Nephron (organoid): Measurements from ENCODE around the gene REPS1.

Source experiments
- H3K27ac Mint-ChIP-seq, 3 experiments: 2 replicates each; pipeline ENCODE4 v1.8.0; 2020; ENCODE audit warnings: mixed read lengths in 3 of 3, mild to moderate bottlenecking in 2 of 3, moderate library complexity in 1 of 3
- H3K27me3 Mint-ChIP-seq: 2 replicates; pipeline ENCODE4 v1.8.0; 2021; ENCODE audit warnings: low read depth, mild to moderate bottlenecking, moderate library complexity, mixed read lengths
- H3K36me3 Mint-ChIP-seq: 2 replicates; pipeline ENCODE4 v1.8.0; 2020; ENCODE audit warnings: low read depth, mixed read lengths
- H3K4me1 Mint-ChIP-seq: 2 replicates; pipeline ENCODE4 v1.8.0; 2020; ENCODE audit warnings: mixed read lengths
- H3K4me3 Mint-ChIP-seq, 3 experiments: 2 replicates each; pipeline ENCODE4 v1.8.0; 2020; ENCODE audit warnings: mild to moderate bottlenecking in 3 of 3, mixed read lengths in 3 of 3, moderate library complexity in 2 of 3
- H3K9me3 Mint-ChIP-seq: 2 replicates; pipeline ENCODE4 v1.8.0; 2020; ENCODE audit warnings: mixed read lengths
- CTCF ChIP-seq, 3 experiments: fragments of 200-600 bp; sonication (generic); IDR thresholded peaks; one replicate each; pipeline ENCODE4 v1.5.0; 2021; ENCODE audit warnings: antibody characterized with exemption in 3 of 3; ENCODE audit not compliant: unreplicated experiment in 3 of 3

The REPS1 gene

GRCh38 chr6:138963119-138963518 is 24.9 kb downstream of the REPS1 start:
- no peak for TF ChIP-seq CTCF (IDR thresholded peaks at IDR 0.05; ENCODE audit: unreplicated experiment in 3 of 3)
- Mint-ChIP-seq H3K27me3 (no peaks in the 10 kb centered on the region), H3K4me1 (peaks cover 5% of the 10 kb centered on the region), H3K27ac (no peak overlapping the region), H3K9me3 (no peaks in the 10 kb centered on the region), H3K4me3 (no peak overlapping the region), H3K36me3 (no peaks in the 10 kb centered on the region)

GRCh38 chr6:138959521-138959920 is 28.5 kb downstream of the REPS1 start:
- Mint-ChIP-seq H3K9me3 (no peaks in the 10 kb centered on the region), H3K27ac (no peak overlapping the region), H3K4me3 (no peak overlapping the region), H3K36me3 (no peaks in the 10 kb centered on the region), H3K4me1 (peaks cover 10% of the 10 kb centered on the region), H3K27me3 (no peaks in the 10 kb centered on the region)
- TF ChIP-seq CTCF (IDR thresholded peaks at IDR 0.05; ENCODE audit: unreplicated experiment in 3 of 3) = no peak

GRCh38 chr6:138958595-138958994 is 29.5 kb downstream of the REPS1 start:
- Mint-ChIP-seq H3K27me3 (no peaks in the 10 kb centered on the region), H3K4me3 (no peak overlapping the region), H3K4me1 (peaks cover 10% of the 10 kb centered on the region), H3K36me3 (no peaks in the 10 kb centered on the region), H3K9me3 (no peaks in the 10 kb centered on the region), H3K27ac (no peak overlapping the region)
- TF ChIP-seq CTCF (IDR thresholded peaks at IDR 0.05; ENCODE audit: unreplicated experiment in 3 of 3) = no peak

- peaks cover 6% of the 10 kb centered on the region for H3K36me3 Mint-ChIP-seq
- no peak overlapping the region for H3K4me3 Mint-ChIP-seq
- H3K27ac Mint-ChIP-seq = peak overlapping the region in 2 of 3 experiments; percentile 26 to 53
- TF ChIP-seq CTCF (IDR thresholded peaks at IDR 0.05; ENCODE audit: unreplicated experiment in 3 of 3) = no peak
- H3K27me3 Mint-ChIP-seq = no peaks in the 10 kb centered on the region
- no peaks in the 10 kb centered on the region for H3K9me3 Mint-ChIP-seq
- peaks cover 10% of the 10 kb centered on the region for H3K4me1 Mint-ChIP-seq
Measured at GRCh38 chr6:138957903-138958302, 30.1 kb downstream of the REPS1 start.

GRCh38 chr6:138957484-138957883 is 30.6 kb downstream of the REPS1 start:
- Mint-ChIP-seq H3K27ac (peak overlapping the region in 2 of 3 experiments; percentile 26 to 53), H3K36me3 (peaks cover 6% of the 10 kb centered on the region), H3K27me3 (no peaks in the 10 kb centered on the region), H3K4me3 (no peak overlapping the region), H3K9me3 (no peaks in the 10 kb centered on the region), H3K4me1 (peaks cover 10% of the 10 kb centered on the region)
- no peak for TF ChIP-seq CTCF (IDR thresholded peaks at IDR 0.05; ENCODE audit: unreplicated experiment in 3 of 3)

- no peak overlapping the region for H3K4me3 Mint-ChIP-seq
- H3K4me1 Mint-ChIP-seq = peaks cover 10% of the 10 kb centered on the region
- no peaks in the 10 kb centered on the region for H3K9me3 Mint-ChIP-seq
- H3K36me3 Mint-ChIP-seq = peaks cover 6% of the 10 kb centered on the region
- no peaks in the 10 kb centered on the region for H3K27me3 Mint-ChIP-seq
- no peak for TF ChIP-seq CTCF (IDR thresholded peaks at IDR 0.05; ENCODE audit: unreplicated experiment in 3 of 3)
- no peak overlapping the region for H3K27ac Mint-ChIP-seq
Measured at GRCh38 chr6:138956244-138956924, 31.7 kb downstream of the REPS1 start.
